HG02973 (cell line): Measurements from ENCODE around the gene LRP5.

ENCODE experiments used
- ATAC-seq: cut with Tn5 transposase; IDR thresholded peaks from one replicate; pipeline ENCODE4 v1.9.1; 2021; ENCODE audit warnings: moderate library complexity; ENCODE audit not compliant: unreplicated experiment

Gene LRP5

GRCh38 chr11:68345776-68346461 is 33.5 kb downstream of the LRP5 start:
- no peak for ATAC-seq

- ATAC-seq, result no peak
These were observed 34.0 kb downstream of the LRP5 start for GRCh38 chr11:68346462-68346790.

- no peak for ATAC-seq
These were observed 35.0 kb downstream of the LRP5 start for GRCh38 chr11:68347345-68347744.

GRCh38 chr11:68347841-68348240 is 35.5 kb downstream of the LRP5 start:
- no peak for ATAC-seq

GRCh38 chr11:68349461-68350249 is 37.3 kb downstream of the LRP5 start:
- no peak for ATAC-seq

GRCh38 chr11:68350759-68351449 is 38.5 kb downstream of the LRP5 start:
- no peak for ATAC-seq

GRCh38 chr11:68351450-68352275 is 39.3 kb downstream of the LRP5 start:
- no peak for ATAC-seq

GRCh38 chr11:68352591-68352990 is 40.2 kb downstream of the LRP5 start:
- no peak for ATAC-seq

GRCh38 chr11:68353118-68353517 is 40.7 kb downstream of the LRP5 start:
- no peak for ATAC-seq

GRCh38 chr11:68353669-68354068 is 41.3 kb downstream of the LRP5 start:
- ATAC-seq, result no peak

- no peak for ATAC-seq
These were observed 41.9 kb downstream of the LRP5 start for GRCh38 chr11:68354148-68354872.

GRCh38 chr11:68355471-68355870 is 43.1 kb downstream of the LRP5 start:
- no peak for ATAC-seq

- ATAC-seq, result no peak
These were observed 45.2 kb downstream of the LRP5 start for GRCh38 chr11:68357568-68357967.

- ATAC-seq, result no peak
These were observed 46.0 kb downstream of the LRP5 start for GRCh38 chr11:68358416-68358815.

GRCh38 chr11:68361702-68362101 is 49.3 kb downstream of the LRP5 start:
- no peak for ATAC-seq

GRCh38 chr11:68362801-68363379 is 50.5 kb downstream of the LRP5 start:
- no peak for ATAC-seq

- no peak for ATAC-seq
These were observed 51.4 kb downstream of the LRP5 start for GRCh38 chr11:68363776-68364175.

- no peak for ATAC-seq
These were observed 52.2 kb downstream of the LRP5 start for GRCh38 chr11:68364581-68364980.

- ATAC-seq, result no peak
These were observed 53.6 kb downstream of the LRP5 start for GRCh38 chr11:68365943-68366435.

- ATAC-seq, result no peak
These were observed 54.9 kb downstream of the LRP5 start for GRCh38 chr11:68367252-68367651.
